Effector memory CD4-positive, alpha-beta T cell (primary cell): ENCODE measurements around the gene ARPC2.

Experiments used
- DNase-seq, 3 donors: peaks; one replicate each; pipeline ENCODE4 v3.0.0-alpha.2; 2020
- H3K27ac ChIP-seq: 2 replicates; pipeline ENCODE4 v1.7.0; 2013; ENCODE audit warnings: mild to moderate bottlenecking, low read length, moderate library complexity; ENCODE audit not compliant: insufficient read depth, poor library complexity, severe bottlenecking
- H3K27me3 ChIP-seq: replicated peaks from 2 replicates; pipeline ENCODE4 v1.7.0; 2013; ENCODE audit warnings: mild to moderate bottlenecking, low read length; ENCODE audit not compliant: insufficient read depth, control insufficient read depth, poor library complexity, severe bottlenecking
- H3K36me3 ChIP-seq: 2 replicates; pipeline ENCODE4 v1.7.0; 2013; ENCODE audit warnings: mild to moderate bottlenecking, low read length, moderate library complexity; ENCODE audit not compliant: control insufficient read depth, insufficient read depth
- H3K4me1 ChIP-seq: 2 replicates; pipeline ENCODE4 v1.7.0; 2013; ENCODE audit warnings: low read length, mild to moderate bottlenecking; ENCODE audit not compliant: control insufficient read depth, insufficient read depth, poor library complexity, severe bottlenecking
- H3K4me3 ChIP-seq: 2 replicates; pipeline ENCODE4 v1.7.0; 2013; ENCODE audit warnings: low read length, low read depth, mild to moderate bottlenecking; ENCODE audit not compliant: insufficient read depth, poor library complexity, severe bottlenecking
- H3K9me3 ChIP-seq: 2 replicates; pipeline ENCODE4 v1.7.0; 2013; ENCODE audit warnings: mild to moderate bottlenecking, low read length, moderate library complexity; ENCODE audit not compliant: control insufficient read depth

ARPC2 gene

DNA sequence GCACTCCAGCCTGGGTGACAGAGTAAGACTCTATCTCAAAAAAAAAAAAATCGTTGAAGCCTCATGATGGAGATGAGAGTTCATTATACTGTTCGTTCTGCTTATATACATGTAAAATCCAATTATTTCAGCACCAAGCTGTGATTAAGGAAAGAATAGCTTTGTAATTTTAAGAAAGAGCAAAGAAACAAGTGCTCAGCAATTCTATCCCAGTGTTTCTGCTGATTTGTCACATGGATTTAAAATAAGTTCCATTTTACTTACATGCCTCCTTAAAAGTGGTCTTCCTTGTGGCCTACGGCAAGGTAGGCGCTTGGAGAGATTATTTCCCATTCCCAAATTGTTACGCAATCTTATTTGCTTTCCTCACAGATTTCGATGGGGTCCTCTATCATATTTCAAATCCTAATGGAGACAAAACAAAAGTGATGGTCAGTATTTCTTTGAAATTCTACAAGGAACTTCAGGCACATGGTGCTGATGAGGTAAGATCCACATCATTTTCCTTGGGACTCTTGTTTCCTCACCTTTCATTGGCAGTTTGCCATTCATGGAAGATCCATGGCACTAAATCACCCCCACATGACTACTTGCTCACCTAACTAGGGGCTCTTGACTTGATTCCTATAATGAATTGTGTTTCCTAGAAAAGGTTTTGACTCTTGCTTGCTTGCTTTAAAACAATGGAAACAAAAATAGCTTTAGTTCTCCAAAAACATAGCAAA, 11.5 kb downstream of the ARPC2 start:
- no peak for DNase-seq
- Histone ChIP-seq H3K27me3 (no peaks in the 10 kb centered on the region), H3K36me3 (peaks cover 45% of the 10 kb centered on the region), H3K4me3 (no peak overlapping the region), H3K27ac (peak overlapping the region; percentile 54), H3K4me1 (peaks cover 57% of the 10 kb centered on the region), H3K9me3 (no peaks in the 10 kb centered on the region)

DNA sequence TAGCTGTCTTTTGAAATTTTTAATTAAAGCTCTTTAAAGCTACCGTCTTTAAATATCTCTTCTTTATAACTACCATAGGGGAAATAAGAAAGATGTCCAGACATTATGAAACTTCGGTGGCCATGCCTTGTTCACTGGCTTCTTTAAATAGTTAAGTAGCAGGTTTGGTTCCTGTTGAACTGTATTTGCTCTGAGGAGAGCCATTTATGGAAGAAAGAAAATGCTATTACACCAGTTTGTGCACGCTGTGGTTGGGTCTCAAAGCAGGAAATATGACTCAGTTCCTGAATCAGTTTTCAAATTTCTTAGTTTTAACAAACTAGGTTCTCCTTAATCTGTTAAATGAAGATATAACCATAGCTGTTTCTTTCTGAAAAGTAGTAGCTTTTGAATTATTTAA, 12.2 kb downstream of the ARPC2 start:
- H3K4me3 ChIP-seq: no peak overlapping the region
- H3K27ac ChIP-seq: peak overlapping the region; percentile 54
- H3K9me3 ChIP-seq: no peaks in the 10 kb centered on the region
- H3K36me3 ChIP-seq: peaks cover 49% of the 10 kb centered on the region
- peak in 2 of 3 donors; percentile 18 to 22 for DNase-seq
- peaks cover 50% of the 10 kb centered on the region for H3K4me1 ChIP-seq
- no peaks in the 10 kb centered on the region for H3K27me3 ChIP-seq

- Histone ChIP-seq H3K36me3 (peaks cover 49% of the 10 kb centered on the region), H3K4me1 (peaks cover 44% of the 10 kb centered on the region), H3K27ac (peak overlapping the region; percentile 54), H3K4me3 (no peak overlapping the region), H3K27me3 (no peaks in the 10 kb centered on the region), H3K9me3 (no peaks in the 10 kb centered on the region)
- DNase-seq: no peak
These were observed 12.9 kb downstream of the ARPC2 start for GRCh38 chr2:218229851-218230250.

DNA sequence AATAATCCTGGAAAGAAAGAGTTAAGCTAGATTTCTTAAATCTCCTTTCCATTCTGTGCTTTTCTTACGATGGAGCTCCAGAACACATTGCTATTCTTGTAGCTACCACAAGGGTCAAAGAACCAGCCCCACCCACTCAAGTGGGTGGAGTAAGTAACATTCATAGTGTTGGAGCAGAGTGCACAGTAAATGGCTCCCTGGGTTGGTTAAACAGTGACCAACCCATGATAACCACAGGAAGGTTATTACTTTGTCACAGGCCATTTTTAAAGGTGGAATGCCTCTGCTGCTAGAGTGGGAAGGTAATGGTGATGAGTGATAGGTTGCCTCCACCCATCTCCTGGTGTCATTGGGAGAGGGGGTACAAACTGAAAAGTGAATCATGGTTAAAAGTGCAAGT, 13.9 kb downstream of the ARPC2 start:
- Histone ChIP-seq H3K36me3 (peaks cover 55% of the 10 kb centered on the region), H3K27me3 (no peaks in the 10 kb centered on the region), H3K9me3 (no peaks in the 10 kb centered on the region), H3K4me3 (no peak overlapping the region), H3K4me1 (peaks cover 35% of the 10 kb centered on the region), H3K27ac (peak overlapping the region; percentile 48)
- no peak for DNase-seq

DNA sequence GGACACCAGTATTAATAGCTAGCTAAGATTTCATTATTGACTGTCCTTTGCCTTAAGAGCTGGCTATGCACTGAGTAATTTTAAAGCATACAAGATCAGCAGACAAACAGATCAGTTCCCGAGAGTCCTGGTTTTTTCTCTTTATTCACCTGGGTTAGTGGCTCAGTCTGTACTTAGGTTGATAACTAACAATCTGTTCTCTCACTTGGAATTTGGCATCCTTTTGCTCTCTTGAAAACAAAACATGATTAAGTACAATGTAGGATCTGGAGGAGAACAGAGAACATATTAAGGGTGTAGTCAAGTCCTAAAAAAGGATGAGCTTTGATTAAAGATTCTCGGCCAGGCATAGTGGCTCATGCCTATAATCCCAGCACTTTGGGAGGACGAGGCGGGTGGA, 16.6 kb downstream of the ARPC2 start:
- peaks cover 74% of the 10 kb centered on the region for H3K36me3 ChIP-seq
- DNase-seq: no peak

GRCh38 chr2:218234521-218234920, 17.5 kb downstream of the ARPC2 start:
- H3K27ac ChIP-seq: no peak overlapping the region

More for the DNA sequence above, 16.6 kb downstream of the ARPC2 start:
- Histone ChIP-seq H3K27me3 (no peaks in the 10 kb centered on the region), H3K4me1 (peaks cover 26% of the 10 kb centered on the region), H3K9me3 (no peaks in the 10 kb centered on the region), H3K4me3 (no peak overlapping the region), H3K27ac (no peak overlapping the region)

GRCh38 chr2:218235017-218235416, 18.0 kb downstream of the ARPC2 start:
- peaks cover 89% of the 10 kb centered on the region for H3K36me3 ChIP-seq
- no peaks in the 10 kb centered on the region for H3K27me3 ChIP-seq
- no peak overlapping the region for H3K27ac ChIP-seq
- no peaks in the 10 kb centered on the region for H3K9me3 ChIP-seq
- DNase-seq: no peak
- peaks cover 14% of the 10 kb centered on the region for H3K4me1 ChIP-seq
- H3K4me3 ChIP-seq: no peak overlapping the region

More at GRCh38 chr2:218234521-218234920, 17.5 kb downstream of the ARPC2 start:
- H3K36me3 ChIP-seq: peaks cover 84% of the 10 kb centered on the region
- H3K9me3 ChIP-seq: no peaks in the 10 kb centered on the region
- H3K4me3 ChIP-seq: no peak overlapping the region
- H3K27me3 ChIP-seq: no peaks in the 10 kb centered on the region
- no peak for DNase-seq
- peaks cover 19% of the 10 kb centered on the region for H3K4me1 ChIP-seq

- H3K36me3 ChIP-seq: peaks cover 94% of the 10 kb centered on the region
These were observed 19.8 kb downstream of the ARPC2 start for GRCh38 chr2:218236829-218237228.

DNA sequence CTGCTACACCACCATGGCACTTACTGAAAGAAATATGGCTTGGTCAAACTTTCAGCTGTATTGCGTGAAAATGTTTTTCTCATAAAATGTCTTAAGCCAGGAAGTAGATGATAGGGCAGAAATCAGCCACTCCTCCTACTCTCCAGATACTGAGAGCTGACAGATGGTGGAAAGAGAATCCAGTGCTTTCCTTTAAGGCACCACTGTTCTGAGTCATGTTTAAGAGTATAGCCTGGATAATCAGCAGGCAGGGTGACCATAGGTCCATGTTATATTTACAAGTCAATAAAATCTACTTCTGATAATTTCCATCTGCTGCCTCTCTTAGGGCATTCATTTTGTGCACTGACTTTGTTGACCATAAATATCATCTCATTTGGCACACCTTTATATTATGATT, 21.9 kb downstream of the ARPC2 start:
- Histone ChIP-seq H3K36me3 (peaks cover 97% of the 10 kb centered on the region), H3K9me3 (no peaks in the 10 kb centered on the region), H3K4me3 (no peak overlapping the region), H3K27me3 (no peaks in the 10 kb centered on the region), H3K27ac (no peak overlapping the region), H3K4me1 (no peaks in the 10 kb centered on the region)
- DNase-seq: no peak

More at GRCh38 chr2:218236829-218237228, 19.8 kb downstream of the ARPC2 start:
- Histone ChIP-seq H3K9me3 (no peaks in the 10 kb centered on the region), H3K27me3 (no peaks in the 10 kb centered on the region), H3K4me1 (no peaks in the 10 kb centered on the region), H3K4me3 (no peak overlapping the region), H3K27ac (no peak overlapping the region)
- DNase-seq: no peak

DNA sequence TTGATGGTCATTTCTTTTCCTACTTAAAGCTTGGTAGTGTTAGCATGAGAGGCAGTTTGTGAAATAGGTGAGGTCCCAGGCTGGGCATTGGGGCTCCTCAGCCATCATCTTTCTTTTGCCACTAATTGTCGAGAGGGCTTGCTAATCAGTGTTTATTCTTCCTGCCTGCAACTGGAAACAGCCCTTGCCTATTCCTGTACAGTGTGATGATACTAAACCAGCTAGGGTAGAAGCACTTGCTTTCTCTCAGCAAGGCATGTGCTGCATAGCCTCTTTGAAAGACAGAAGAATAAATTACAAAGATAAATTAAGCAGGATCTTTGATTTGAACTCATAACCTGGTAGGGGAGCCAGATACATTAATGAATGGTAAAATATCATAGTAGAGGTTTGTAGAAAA, 27.2 kb downstream of the ARPC2 start:
- Histone ChIP-seq H3K36me3 (peaks cover 97% of the 10 kb centered on the region), H3K4me1 (no peaks in the 10 kb centered on the region), H3K9me3 (no peaks in the 10 kb centered on the region), H3K27me3 (no peaks in the 10 kb centered on the region), H3K27ac (no peak overlapping the region), H3K4me3 (no peak overlapping the region)
- DNase-seq: no peak
